Head of caudate nucleus (tissue), 42 donors: Measurements from ENCODE around the gene TUSC2.

Experiments
- DNase-seq, 42 donors: peaks; one replicate each; pipeline versions ENCODE4 v3.0.0 to v3.0.0-alpha.2; 2020 to 2021; ENCODE audit warnings: mixed read lengths in 7 of 42
- intact Hi-C: fragments of 100-400 bp; cut with DNase I; formaldehyde crosslinking; loops from one replicate; pipeline ENCODE4 v1.15.0; 2022

The TUSC2 gene

GRCh38 chr3:50340448-50341329, 12.7 kb upstream of the TUSC2 start, which contains the start of gene RASSF1:
Gene RASSF1 (minus strand): TSS chr3:50340836. CDS start chr3:50340805, 31 bp downstream.
- peak in 6 of 42 donors; percentile 22 to 51 (median 26) for DNase-seq
- intact Hi-C loops = no loop called here

GRCh38 chr3:50340147-50340447, 12.1 kb upstream of the TUSC2 start:
- no peak for DNase-seq
- intact Hi-C loops = no loop called here

DNA sequence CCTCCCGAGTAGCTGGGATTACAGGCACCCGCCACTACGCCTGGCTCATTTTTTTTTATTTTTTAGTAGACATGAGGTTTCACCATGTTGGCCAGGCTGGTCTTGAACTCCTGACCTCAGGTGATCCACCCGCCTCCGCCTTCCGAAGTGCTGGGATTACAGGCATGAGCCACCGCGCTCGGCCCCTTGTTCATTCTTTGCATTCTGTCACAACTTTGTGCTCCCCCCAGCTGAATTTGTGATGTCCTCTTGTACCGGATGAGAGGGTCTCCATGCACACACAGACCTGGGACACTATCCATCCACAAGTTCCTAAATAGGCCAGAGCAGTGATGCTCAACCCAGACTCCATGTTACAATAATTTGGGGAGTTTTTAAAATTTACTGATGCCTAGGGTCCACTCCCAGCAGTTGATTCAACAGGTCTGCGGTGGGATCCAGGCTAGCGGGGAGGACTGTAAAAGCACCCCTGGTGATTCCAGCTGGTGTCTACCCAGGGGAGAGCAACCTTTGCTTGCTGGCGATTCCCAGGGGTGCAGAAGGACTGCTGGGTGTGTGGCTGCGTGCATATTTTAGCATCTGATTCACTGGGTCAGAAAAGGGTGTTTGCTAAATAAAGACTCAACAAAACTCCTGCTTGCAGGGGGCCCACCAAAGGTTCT, 11.6 kb upstream of the TUSC2 start:
- intact Hi-C loops = no loop called here
- DNase-seq = no peak

DNA sequence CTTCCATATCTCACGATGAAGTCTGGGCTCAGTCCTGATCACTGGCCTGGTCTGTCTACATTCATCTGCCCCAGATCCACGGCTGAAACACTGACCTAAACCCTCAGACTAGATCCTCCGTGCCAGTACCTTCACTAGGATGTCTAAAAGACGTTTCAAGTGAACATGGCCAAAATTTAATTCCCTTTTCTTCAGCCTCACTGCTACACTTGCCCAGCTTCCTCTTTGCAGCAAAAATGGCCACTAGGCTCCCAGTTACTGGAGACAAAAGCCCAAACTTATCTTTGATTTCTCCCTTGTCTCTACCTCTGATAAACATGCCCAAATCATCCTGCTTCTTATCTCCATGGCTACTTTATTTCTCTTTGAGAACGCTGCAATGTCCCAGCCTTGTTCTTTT, 10.9 kb upstream of the TUSC2 start:
- DNase-seq = no peak
- intact Hi-C loops = no loop called here

- intact Hi-C loops = no loop called here
- peak; percentile 97 to 100 (median 99) for DNase-seq
Observed at GRCh38 chr3:50337175-50337861, 9.3 kb upstream of the TUSC2 start.

- intact Hi-C loops = no loop called here
- DNase-seq = peak in 2 of 42 donors; percentile 12 to 31
Observed at GRCh38 chr3:50336452-50337174, 8.6 kb upstream of the TUSC2 start.

GRCh38 chr3:50334339-50335075, 6.5 kb upstream of the TUSC2 start:
- intact Hi-C loops = no loop called here
- DNase-seq = no peak

- DNase-seq = no peak
Observed at GRCh38 chr3:50333744-50334328, 5.8 kb upstream of the TUSC2 start.

GRCh38 chr3:50331364-50331907, 3.4 kb upstream of the TUSC2 start:
- DNase-seq = no peak
- intact Hi-C loops = no loop called here

More at GRCh38 chr3:50333744-50334328, 5.8 kb upstream of the TUSC2 start:
- intact Hi-C loops = no loop called here

GRCh38 chr3:50330330-50330729, 2.3 kb upstream of the TUSC2 start:
- no peak for DNase-seq
- intact Hi-C loops = no loop called here

GRCh38 chr3:50327129-50327528, 894 bp downstream of the TUSC2 start:
- DNase-seq = no peak
- intact Hi-C loops = loop anchor here (5.0 to 10.0 kb wide), 3 partner anchors 35 to 102 kb away; partner anchors contain the start of genes IFRD2 and LSMEM2

DNA sequence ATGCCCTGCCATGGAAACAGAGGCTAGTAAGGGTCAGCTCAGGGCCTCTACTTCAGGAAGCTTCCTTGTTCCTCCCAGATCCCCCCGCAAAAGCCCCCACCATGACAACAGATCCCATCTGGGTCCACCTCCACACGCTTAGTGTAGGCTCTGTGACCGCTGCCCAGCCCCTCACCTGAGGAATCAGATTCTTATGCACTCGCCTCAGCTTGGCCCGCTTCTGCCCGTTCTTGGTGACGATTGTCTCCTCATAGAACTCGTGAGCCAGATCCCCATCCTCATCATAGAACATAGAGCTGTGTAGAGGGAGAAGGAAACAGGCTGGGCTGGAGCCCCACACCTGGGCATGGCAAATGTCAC, 1.9 kb downstream of the TUSC2 start:
- intact Hi-C loops = loop anchor here (5.0 to 10.0 kb wide), 3 partner anchors 34 to 101 kb away; partner anchors contain the start of genes IFRD2 and LSMEM2
- DNase-seq = no peak

DNA sequence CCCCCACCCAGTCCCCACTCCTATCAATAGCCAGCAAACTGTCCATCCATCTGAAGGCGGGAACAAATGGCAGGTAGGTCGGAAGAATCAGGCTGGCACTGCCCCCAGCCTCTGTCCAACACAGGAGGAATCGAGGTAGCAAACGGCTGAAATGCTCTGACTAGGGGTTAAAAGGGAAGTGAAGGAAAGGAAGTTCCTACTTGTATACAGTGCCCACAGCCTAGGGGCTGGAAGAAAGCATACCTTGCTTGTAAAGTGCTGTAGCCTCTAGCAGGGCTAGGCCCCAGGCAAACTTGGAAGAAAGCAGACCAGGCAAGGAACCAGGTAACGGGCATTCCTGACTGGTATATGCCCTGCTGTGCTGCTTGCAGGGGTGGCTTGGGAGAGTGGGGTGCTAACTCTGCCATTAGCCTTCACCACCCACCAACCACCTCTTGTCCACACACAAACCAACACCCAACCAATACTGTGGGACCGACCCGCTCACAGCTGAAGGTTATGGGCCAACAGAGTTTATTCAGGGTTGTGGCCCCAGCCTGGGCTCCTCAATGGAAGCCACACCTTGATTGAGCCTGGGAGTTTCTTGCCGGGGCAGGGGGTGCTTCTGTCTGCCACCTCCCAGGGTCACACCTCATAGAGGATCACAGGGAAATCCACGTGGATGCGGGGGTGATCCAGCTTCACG, 2.4 kb downstream of the TUSC2 start:
- intact Hi-C loops = loop anchor here (5.0 to 10.0 kb wide), 3 partner anchors 33 to 101 kb away; partner anchors contain the start of genes IFRD2 and LSMEM2
- no peak for DNase-seq

GRCh38 chr3:50325113-50325480, 2.9 kb downstream of the TUSC2 start:
- DNase-seq = no peak
- intact Hi-C loops = loop anchor here (5.0 to 10.0 kb wide), 3 partner anchors 33 to 100 kb away; partner anchors contain the start of genes IFRD2 and LSMEM2

- peak in 41 of 42 donors; percentile 57 to 91 (median 77) for DNase-seq
- intact Hi-C loops = loop anchor here (5.0 to 10.0 kb wide), 3 partner anchors 32 to 100 kb away; partner anchors contain the start of genes IFRD2 and LSMEM2
Observed at GRCh38 chr3:50324351-50325112, 3.5 kb downstream of the TUSC2 start.

GRCh38 chr3:50323614-50324199, 4.3 kb downstream of the TUSC2 start:
- intact Hi-C loops = loop anchor here (10.0 kb wide), 2 partner anchors 49 to 99 kb away; partner anchors contain the start of gene LSMEM2
- peak in 1 of 42 donors; percentile 22 for DNase-seq
